HEK293 (cell line): ENCODE data around the gene ZNF524.

ENCODE experiments used
- BCL11B ChIP-seq: fragments of 450-650 bp; formaldehyde crosslinking; IDR thresholded peaks from 2 replicates; pipeline ENCODE4 v1.5.1; 2016; ENCODE audit warnings: low read depth, missing biosample characterization, missing genetic modification characterization
- GLIS1 ChIP-seq: fragments of 450-650 bp; formaldehyde crosslinking; IDR thresholded peaks from 2 replicates; pipeline ENCODE4 v1.5.1; 2016; ENCODE audit warnings: missing biosample characterization, missing genetic modification characterization
- HIC1 ChIP-seq: fragments of 450-650 bp; formaldehyde crosslinking; IDR thresholded peaks from 2 replicates; pipeline ENCODE4 v1.5.1; 2016; ENCODE audit warnings: missing biosample characterization, missing genetic modification characterization
- KLF16 ChIP-seq: fragments of 450-650 bp; formaldehyde crosslinking; IDR thresholded peaks from 2 replicates; pipeline ENCODE4 v1.5.1; 2017; ENCODE audit warnings: missing biosample characterization, missing genetic modification characterization
- KLF17 ChIP-seq: fragments of 450-650 bp; formaldehyde crosslinking; IDR thresholded peaks from 2 replicates; pipeline ENCODE4 v1.5.1; 2016; ENCODE audit warnings: missing biosample characterization, missing genetic modification characterization
- REPIN1 ChIP-seq: fragments of 450-650 bp; formaldehyde crosslinking; IDR thresholded peaks from 2 replicates; pipeline ENCODE4 v1.5.1; 2017; ENCODE audit warnings: missing biosample characterization, missing genetic modification characterization, low read depth
- SP2 ChIP-seq: fragments of 450-650 bp; formaldehyde crosslinking; IDR thresholded peaks from 2 replicates; pipeline ENCODE4 v1.5.1; 2016; ENCODE audit warnings: missing biosample characterization, missing genetic modification characterization
- SP3 ChIP-seq: fragments of 450-650 bp; formaldehyde crosslinking; IDR thresholded peaks from 2 replicates; pipeline ENCODE4 v1.5.1; 2016; ENCODE audit warnings: missing biosample characterization, missing genetic modification characterization
- ZBTB26 ChIP-seq: fragments of 450-650 bp; formaldehyde crosslinking; optimal IDR thresholded peaks from 2 replicates; pipeline ENCODE3; 2016; ENCODE audit warnings: missing biosample characterization, mild to moderate bottlenecking, missing genetic modification characterization
- ZBTB6 ChIP-seq: fragments of 450-650 bp; formaldehyde crosslinking; IDR thresholded peaks from 2 replicates; pipeline ENCODE4 v1.5.1; 2017; ENCODE audit warnings: missing biosample characterization, missing genetic modification characterization
- ZBTB8A ChIP-seq: fragments of 450-650 bp; formaldehyde crosslinking; IDR thresholded peaks from 2 replicates; pipeline ENCODE4 v1.5.1; 2016; ENCODE audit warnings: missing biosample characterization, missing genetic modification characterization
- ZFP69B ChIP-seq: fragments of 450-650 bp; formaldehyde crosslinking; IDR thresholded peaks from 2 replicates; pipeline ENCODE4 v1.5.1; 2016; ENCODE audit warnings: missing biosample characterization, missing genetic modification characterization
- ZNF175 ChIP-seq: fragments of 450-650 bp; formaldehyde crosslinking; IDR thresholded peaks from 2 replicates; pipeline ENCODE4 v1.5.1; 2016; ENCODE audit warnings: missing biosample characterization, missing genetic modification characterization
- ZNF24 ChIP-seq: fragments of 450-650 bp; formaldehyde crosslinking; IDR thresholded peaks from 2 replicates; pipeline ENCODE4 v1.5.1; 2016; ENCODE audit warnings: missing biosample characterization, missing genetic modification characterization
- ZNF280C ChIP-seq: fragments of 450-650 bp; formaldehyde crosslinking; IDR thresholded peaks from 2 replicates; pipeline ENCODE4 v1.5.1; 2016; ENCODE audit warnings: missing biosample characterization, missing genetic modification characterization
- ZNF341 ChIP-seq: fragments of 450-650 bp; formaldehyde crosslinking; IDR thresholded peaks from 2 replicates; pipeline ENCODE4; 2016; ENCODE audit warnings: low read depth, missing biosample characterization, missing genetic modification characterization
- ZNF518A ChIP-seq: fragments of 450-650 bp; formaldehyde crosslinking; conservative IDR thresholded peaks from 2 replicates; pipeline ENCODE4 v1.5.1; 2016; ENCODE audit warnings: low read depth, missing biosample characterization, missing genetic modification characterization
- ZNF549 ChIP-seq: fragments of 450-650 bp; IDR thresholded peaks from 2 replicates; pipeline ENCODE4 v1.5.1; 2018; ENCODE audit warnings: missing biosample characterization, missing genetic modification characterization, mild to moderate bottlenecking, inconsistent platforms, moderate library complexity
- ZNF677 ChIP-seq: fragments of 450-650 bp; IDR thresholded peaks from 2 replicates; pipeline ENCODE4 v1.5.0; 2018; ENCODE audit warnings: missing biosample characterization, mild to moderate bottlenecking, missing genetic modification characterization, moderate library complexity
- ZNF692 ChIP-seq: fragments of 450-650 bp; formaldehyde crosslinking; IDR thresholded peaks from 2 replicates; pipeline ENCODE4 v1.5.1; 2016; ENCODE audit warnings: missing biosample characterization, missing genetic modification characterization
- ZNF792 ChIP-seq: fragments of 450-650 bp; formaldehyde crosslinking; IDR thresholded peaks from 2 replicates; pipeline ENCODE4 v1.5.1; 2016; ENCODE audit warnings: missing biosample characterization, missing genetic modification characterization
- ZSCAN18 ChIP-seq: fragments of 450-650 bp; formaldehyde crosslinking; IDR thresholded peaks from 2 replicates; pipeline ENCODE4 v1.5.1; 2016; ENCODE audit warnings: missing biosample characterization, missing genetic modification characterization
- ZSCAN30 ChIP-seq: fragments of 450-650 bp; IDR thresholded peaks from 2 replicates; pipeline ENCODE4 v1.5.1; 2018; ENCODE audit warnings: missing biosample characterization, mild to moderate bottlenecking, missing genetic modification characterization, moderate library complexity

Gene ZNF524

GRCh38 chr19:55598719-55599467 lies 1.2 kb upstream of the ZNF524 start (continued):
- TF ChIP-seq SP2 (tag by site-specific recombination): peak; percentile 92
- TF ChIP-seq SP3 (tag by site-specific recombination): peak; percentile 99
- TF ChIP-seq HIC1: peak; percentile 97
- TF ChIP-seq ZNF24 (tag by site-specific recombination): no peak
- no peak for TF ChIP-seq REPIN1 (tag by site-specific recombination)
- no peak for TF ChIP-seq ZBTB6 (tag by site-specific recombination)
- TF ChIP-seq ZNF341 (tag by site-specific recombination): peak; percentile 86
- TF ChIP-seq ZSCAN18 (tag by site-specific recombination): no peak
- peak; percentile 60; the same call in 1 of the 2 replicates for TF ChIP-seq ZBTB8A
- no peak for TF ChIP-seq ZNF175 (tag by site-specific recombination)
- 0 out of 2 replicates have a peak, but pooled peaks have one; percentile 28 for TF ChIP-seq KLF16 (tag by site-specific recombination)
- no peak for TF ChIP-seq ZNF518A (tag by site-specific recombination)
- TF ChIP-seq ZNF677 (tag by site-specific recombination): no peak
- TF ChIP-seq ZNF280C: no peak
- no peak for TF ChIP-seq ZNF792 (tag by site-specific recombination)
- 0 out of 2 replicates have a peak, but pooled peaks have one; percentile 29 for TF ChIP-seq KLF17 (tag by site-specific recombination)
- TF ChIP-seq GLIS1 (tag by site-specific recombination): no peak
- no peak for TF ChIP-seq ZBTB26 (tag by site-specific recombination)
- peak; percentile 95 for TF ChIP-seq ZNF692
- TF ChIP-seq BCL11B (tag by site-specific recombination): peak; percentile 96; the same call in 1 of the 2 replicates
- TF ChIP-seq ZSCAN30 (tag by site-specific recombination): peak; percentile 84; the same call in 1 of the 2 replicates
- peak; percentile 92 for TF ChIP-seq ZFP69B (tag by site-specific recombination)
- TF ChIP-seq ZNF549 (tag by site-specific recombination): no peak
